Epithelial cell of alveolus of lung (primary cell): ENCODE data around the gene DISP2. TPM values are rescaled to one million over a fixed set of nuclear protein-coding genes. Genes with fewer than 3 reads are reported as not detected.

Source experiments
- total RNA-seq: library from RNA; depleted of rRNA; stranded (reverse); fragments of >200 nt; gene quantifications from 2 replicates; pipeline ENCODE4 v1.2.1, GENCODE V29; 2015

Gene DISP2, protein sequence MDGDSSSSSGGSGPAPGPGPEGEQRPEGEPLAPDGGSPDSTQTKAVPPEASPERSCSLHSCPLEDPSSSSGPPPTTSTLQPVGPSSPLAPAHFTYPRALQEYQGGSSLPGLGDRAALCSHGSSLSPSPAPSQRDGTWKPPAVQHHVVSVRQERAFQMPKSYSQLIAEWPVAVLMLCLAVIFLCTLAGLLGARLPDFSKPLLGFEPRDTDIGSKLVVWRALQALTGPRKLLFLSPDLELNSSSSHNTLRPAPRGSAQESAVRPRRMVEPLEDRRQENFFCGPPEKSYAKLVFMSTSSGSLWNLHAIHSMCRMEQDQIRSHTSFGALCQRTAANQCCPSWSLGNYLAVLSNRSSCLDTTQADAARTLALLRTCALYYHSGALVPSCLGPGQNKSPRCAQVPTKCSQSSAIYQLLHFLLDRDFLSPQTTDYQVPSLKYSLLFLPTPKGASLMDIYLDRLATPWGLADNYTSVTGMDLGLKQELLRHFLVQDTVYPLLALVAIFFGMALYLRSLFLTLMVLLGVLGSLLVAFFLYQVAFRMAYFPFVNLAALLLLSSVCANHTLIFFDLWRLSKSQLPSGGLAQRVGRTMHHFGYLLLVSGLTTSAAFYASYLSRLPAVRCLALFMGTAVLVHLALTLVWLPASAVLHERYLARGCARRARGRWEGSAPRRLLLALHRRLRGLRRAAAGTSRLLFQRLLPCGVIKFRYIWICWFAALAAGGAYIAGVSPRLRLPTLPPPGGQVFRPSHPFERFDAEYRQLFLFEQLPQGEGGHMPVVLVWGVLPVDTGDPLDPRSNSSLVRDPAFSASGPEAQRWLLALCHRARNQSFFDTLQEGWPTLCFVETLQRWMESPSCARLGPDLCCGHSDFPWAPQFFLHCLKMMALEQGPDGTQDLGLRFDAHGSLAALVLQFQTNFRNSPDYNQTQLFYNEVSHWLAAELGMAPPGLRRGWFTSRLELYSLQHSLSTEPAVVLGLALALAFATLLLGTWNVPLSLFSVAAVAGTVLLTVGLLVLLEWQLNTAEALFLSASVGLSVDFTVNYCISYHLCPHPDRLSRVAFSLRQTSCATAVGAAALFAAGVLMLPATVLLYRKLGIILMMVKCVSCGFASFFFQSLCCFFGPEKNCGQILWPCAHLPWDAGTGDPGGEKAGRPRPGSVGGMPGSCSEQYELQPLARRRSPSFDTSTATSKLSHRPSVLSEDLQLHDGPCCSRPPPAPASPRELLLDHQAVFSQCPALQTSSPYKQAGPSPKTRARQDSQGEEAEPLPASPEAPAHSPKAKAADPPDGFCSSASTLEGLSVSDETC (N-terminal part only)
- total RNA-seq = 0.08 and 0.13 TPM in 2 replicates

DNA sequence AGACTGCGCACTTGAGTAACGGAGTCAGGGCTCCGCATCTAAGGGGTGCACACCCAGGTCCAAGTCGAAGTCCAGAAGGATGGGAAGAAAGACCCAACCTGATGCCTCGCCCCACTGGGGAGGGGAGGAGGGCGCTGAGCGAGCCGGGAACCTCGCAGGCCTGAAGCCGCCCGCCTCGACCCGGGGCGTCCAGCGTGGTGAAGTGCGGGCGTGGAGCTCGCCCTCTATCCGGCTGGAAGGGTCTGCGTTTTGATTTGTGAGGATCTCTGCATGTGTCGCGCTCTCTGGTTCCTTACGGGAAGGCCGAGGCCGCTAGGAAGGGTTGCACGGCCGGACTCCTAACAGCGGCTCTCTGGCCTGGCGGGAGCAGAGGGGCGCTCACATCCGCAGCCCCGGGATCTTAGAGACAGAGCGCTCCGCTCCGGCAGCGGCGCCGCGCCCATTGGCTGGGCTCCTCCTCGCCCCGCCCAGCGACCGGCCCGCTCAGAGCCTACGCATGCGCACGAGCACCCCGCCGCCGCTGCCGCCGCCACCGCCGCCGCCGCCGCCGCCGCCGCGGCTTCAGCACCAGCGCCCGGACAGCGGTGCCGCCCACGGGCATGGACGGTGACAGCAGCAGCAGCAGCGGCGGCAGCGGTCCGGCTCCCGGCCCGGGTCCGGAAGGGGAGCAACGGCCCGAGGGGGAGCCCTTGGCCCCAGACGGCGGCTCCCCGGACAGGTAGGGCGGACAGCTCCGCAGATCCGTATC, at the start of gene DISP2:
Gene DISP2 (plus strand): TSS at position 497 of the 748 bp plus-strand sequence. CDS start 103 bp downstream, at position 600.

DNA sequence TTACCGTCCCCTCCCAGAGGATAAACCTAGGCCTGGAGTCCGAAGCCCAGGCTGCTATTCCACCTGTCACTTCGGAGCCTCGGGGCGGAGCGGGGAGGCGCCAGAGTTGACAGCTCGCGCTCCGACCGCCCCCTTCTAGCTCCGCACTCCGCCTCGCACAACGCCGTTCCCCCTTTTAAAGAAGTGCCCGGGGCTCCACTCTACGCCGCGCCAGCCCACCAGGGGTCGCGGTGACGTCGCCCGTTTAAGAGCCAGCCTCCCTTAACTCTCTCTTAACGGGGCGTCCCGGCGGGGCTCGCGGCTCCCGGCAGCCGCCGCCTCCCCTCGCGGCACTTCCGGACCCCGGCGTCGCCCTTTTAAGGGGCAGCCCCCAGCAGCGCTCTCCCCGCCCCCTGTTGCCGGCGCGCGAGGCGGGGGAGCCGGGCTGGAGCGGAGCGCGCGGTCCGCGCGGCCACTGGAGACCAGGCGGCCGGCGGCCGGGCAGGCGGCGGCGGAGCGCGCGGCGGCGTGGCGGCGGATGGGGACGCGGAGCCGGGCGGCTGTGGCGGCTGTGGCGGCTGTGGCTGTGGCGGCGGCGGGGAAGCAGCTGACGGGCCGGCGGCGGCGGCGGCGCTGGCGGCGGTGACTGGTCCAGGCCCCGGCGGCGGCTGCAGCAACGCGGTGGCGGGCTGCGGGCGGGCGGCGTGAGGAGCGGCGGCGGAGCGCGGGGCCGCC, 34.6 kb upstream of the DISP2 start, which contains the start of gene INAFM2:
Gene INAFM2 (plus strand): TSS at position 454 of the 714 bp plus-strand sequence. CDS start 364 bp downstream, outside the sequence.

GRCh38 chr15:40340740-40341400, 17.1 kb upstream of the DISP2 start, which contains the start of gene CCDC9B:
CCDC9B (minus strand) TSS chr15:40340939; CDS start chr15:40340819, 120 bp downstream.

DNA sequence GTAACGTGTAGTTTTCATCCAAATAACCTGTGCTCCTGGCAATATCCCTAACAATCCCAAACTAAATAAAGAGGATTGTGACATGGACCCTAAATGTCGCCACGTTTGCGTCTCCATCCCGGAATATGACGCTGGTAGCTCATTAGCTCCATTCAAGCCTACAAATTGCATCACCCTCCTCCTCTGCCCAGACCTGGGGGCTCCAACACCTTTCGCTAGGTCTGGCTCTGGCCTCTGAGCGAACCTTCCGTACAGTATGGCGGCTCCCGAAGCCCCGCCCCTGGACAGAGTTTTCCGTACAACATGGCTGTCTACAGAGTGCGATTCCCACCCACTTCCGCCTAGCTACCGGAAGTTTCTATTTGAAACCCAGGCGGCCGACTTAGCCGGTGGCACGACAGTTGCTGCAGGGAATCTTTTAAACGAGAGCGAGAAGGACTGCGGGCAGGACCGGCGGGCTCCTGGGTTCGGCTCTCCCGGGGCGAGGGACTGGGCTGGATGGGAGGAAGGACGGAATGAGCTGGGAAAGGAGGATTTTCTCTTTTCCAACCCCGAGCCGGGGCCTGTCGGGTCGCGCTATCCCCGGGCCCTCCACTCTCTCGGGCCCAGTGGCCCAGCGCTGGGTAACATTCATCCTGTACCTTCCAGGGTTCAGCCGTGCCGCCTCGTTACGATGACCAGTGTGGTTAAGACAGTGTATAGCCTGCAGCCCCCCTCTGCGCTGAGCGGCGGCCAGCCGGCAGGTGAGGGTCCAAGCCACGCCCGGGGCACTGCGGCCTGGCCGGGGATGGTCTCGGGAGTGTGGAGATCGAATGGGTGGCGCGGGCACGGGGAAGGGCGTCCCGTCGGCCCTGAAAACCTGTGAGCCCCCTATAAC, 24.8 kb downstream of the DISP2 start, which contains the start of gene KNSTRN:
Gene KNSTRN (plus strand): TSS at position 142 of the 877 bp plus-strand sequence. CDS start 115 bp downstream, at position 257.

DNA sequence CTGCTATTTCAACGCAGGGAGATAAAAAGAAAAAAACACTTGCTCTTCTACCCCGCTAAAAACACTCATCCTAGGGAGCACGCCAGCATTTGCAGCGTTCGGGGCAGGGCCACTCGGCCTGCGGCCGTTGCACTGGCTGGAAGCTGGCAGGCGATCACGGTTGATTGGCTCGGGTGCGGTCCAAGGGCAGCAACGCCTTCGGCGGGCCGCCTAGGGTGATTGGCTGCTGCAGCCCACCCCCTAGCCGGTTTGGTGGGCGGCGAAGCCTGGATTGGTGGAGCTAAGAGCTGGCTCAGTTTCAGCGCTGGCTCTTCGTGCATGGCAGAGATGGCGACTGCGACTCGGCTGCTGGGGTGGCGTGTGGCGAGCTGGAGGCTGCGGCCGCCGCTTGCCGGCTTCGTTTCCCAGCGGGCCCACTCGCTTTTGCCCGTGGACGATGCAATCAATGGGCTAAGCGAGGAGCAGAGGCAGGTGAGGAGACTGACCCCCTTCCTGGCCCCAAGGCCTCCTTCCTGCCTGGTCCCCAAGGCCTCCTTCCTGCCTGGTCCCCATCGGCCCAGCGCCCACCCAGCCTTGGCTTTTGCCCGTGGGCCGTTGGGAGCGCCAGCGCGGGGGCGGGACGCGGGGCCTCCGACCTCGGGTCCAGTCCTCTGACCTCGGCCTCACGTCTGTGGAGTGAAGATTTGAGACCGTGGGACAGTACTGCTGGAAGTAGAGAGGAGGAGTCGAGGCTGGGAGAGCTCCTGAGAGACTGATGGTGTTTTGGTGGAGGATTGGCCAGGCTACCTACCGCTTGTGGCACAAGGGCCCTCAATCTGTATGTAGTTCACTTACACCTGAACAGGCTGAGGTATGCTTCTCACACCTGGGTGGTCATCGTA, 47.7 kb downstream of the DISP2 start, which contains the start of gene IVD:
Gene IVD (plus strand): TSS at position 295 of the 881 bp plus-strand sequence. CDS start 33 bp downstream, at position 328.

Other genes starting within 250 kb of the DISP2 start
- gene BMF, start 249.3 kb upstream of the DISP2 start, total RNA-seq = 1.7 and 30.4 TPM in 2 replicates
- gene BUB1B, start 197.2 kb upstream of the DISP2 start, total RNA-seq = 10.3 and 18.2 TPM in 2 replicates
- 0.13 TPM in 1 of 2 replicates, not detected in the other for gene PAK6, start 119.2 kb upstream of the DISP2 start, total RNA-seq
- not detected in 2 replicates for gene ANKRD63, start 75.2 kb upstream of the DISP2 start, total RNA-seq
- 0.52 TPM in 1 of 2 replicates, not detected in the other for gene PLCB2, start 50.3 kb upstream of the DISP2 start, total RNA-seq
- 10.7 and 12.2 TPM in 2 replicates for gene INAFM2, start 34.5 kb upstream of the DISP2 start, total RNA-seq
- 2.3 and 3.0 TPM in 2 replicates for gene CCDC9B, start 17.3 kb upstream of the DISP2 start, total RNA-seq
- not detected in 2 replicates for gene PHGR1, start 7.2 kb upstream of the DISP2 start, total RNA-seq
- 26.0 and 32.6 TPM in 2 replicates for gene KNSTRN, start 24.5 kb downstream of the DISP2 start, total RNA-seq
- gene IVD, start 47.6 kb downstream of the DISP2 start, total RNA-seq = 30.5 and 32.3 TPM in 2 replicates
- 9.8 and 10.5 TPM in 2 replicates for gene BAHD1, start 82.7 kb downstream of the DISP2 start, total RNA-seq
- 29.5 and 41.4 TPM in 2 replicates for gene CHST14, start 112.8 kb downstream of the DISP2 start, total RNA-seq
- gene CCDC32, start 206.8 kb downstream of the DISP2 start, total RNA-seq = 26.5 and 49.1 TPM in 2 replicates
- gene RPUSD2, start 211.1 kb downstream of the DISP2 start, total RNA-seq = 9.2 and 14.9 TPM in 2 replicates
- 7.9 and 16.4 TPM in 2 replicates for gene KNL1, start 236.0 kb downstream of the DISP2 start, total RNA-seq